GM13977 (cell line): ENCODE data around the gene GPX7.

ENCODE experiments used
- DNase-seq: peaks from one replicate; pipeline ENCODE4 v3.0.0; 2012; ENCODE audit warnings: low spot score
- CTCF ChIP-seq: IDR thresholded peaks from 2 replicates; pipeline ENCODE4 v1.5.1; 2012; ENCODE audit warnings: mild to moderate bottlenecking, control low read depth; ENCODE audit not compliant: insufficient read depth; ENCODE audit errors: extremely low read depth, missing control alignments
- in situ Hi-C: fragments of 300-500 bp; cut with MboI; formaldehyde crosslinking; loops from one replicate; pipeline ENCODE4 v1.12.0; 2022; ENCODE audit warnings: low sequenced_read_pairs, low pct_unique_long_range_greater_than_20kb, mixed read lengths, inconsistent platforms; ENCODE audit not compliant: unreplicated experiment

The GPX7 gene

GRCh38 chr1:52601991-52602855, at the start of gene GPX7:
GPX7 (plus strand) TSS chr1:52602371; CDS start chr1:52602410, 39 bp downstream.
- peak; percentile 71 for DNase-seq
- no peak for TF ChIP-seq CTCF
- in situ Hi-C loops = no loop called here

GRCh38 chr1:52552505-52553361, 49.4 kb upstream of the GPX7 start, which contains the start of gene TUT4:
TUT4 (minus strand) TSS chr1:52553092; CDS start chr1:52526280, 26,812 bp downstream.
- peak; percentile 77 for DNase-seq
- in situ Hi-C loops = no loop called here
- TF ChIP-seq CTCF = peak; percentile 20

- peak; percentile 9 for TF ChIP-seq CTCF
- peak; percentile 92 for DNase-seq
- in situ Hi-C loops = no loop called here
Measured at GRCh38 chr1:52553362-52554266, 48.6 kb upstream of the GPX7 start.

DNA sequence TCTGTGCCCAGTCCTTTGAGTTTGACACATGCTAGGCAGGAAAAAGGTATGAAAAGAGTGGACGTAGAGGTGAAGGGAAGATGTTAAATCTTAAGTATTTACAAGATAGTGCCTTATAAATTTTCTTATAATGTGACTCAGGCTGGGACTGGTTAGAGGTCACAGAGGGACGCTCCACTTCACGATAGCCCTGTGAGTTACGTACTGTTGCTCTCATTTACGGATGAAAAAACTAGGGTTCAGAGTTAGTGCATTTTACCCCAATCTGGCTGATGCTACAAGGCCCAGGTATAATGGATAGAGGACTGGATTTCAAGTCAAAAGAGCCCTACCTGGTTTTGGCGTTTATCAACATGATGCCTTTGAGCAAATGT, 47.9 kb upstream of the GPX7 start:
- no peak for DNase-seq
- TF ChIP-seq CTCF = no peak
- in situ Hi-C loops = no loop called here

DNA sequence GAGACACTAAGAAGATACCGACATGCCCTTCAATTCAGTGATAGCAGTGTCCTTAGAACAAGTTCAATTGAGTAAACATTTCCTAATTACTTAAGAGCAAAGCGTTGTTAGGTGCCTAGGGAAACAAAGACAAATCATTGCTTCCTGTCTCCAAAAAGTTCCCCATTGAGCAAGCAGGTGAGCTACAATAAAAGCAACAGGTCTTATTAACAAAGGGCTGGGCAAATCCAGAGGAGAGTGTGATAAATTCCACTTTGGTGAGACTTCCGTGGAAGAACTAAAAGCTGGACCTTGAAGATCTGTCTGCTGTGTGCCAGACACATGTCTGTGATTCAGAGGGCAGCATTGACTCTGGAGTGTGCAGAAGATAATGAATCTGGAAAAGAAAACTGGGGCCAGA, 47.4 kb upstream of the GPX7 start:
- in situ Hi-C loops = no loop called here
- no peak for DNase-seq
- no peak for TF ChIP-seq CTCF
